ENCODE measurements around the gene TTLL6. TPM values are rescaled to one million over a fixed set of nuclear protein-coding genes. Genes with fewer than 3 reads are reported as not detected.

The TTLL6 gene
- total RNA-seq, 2 experiments from 2014 or later, result not detected

- no peak for DNase-seq
- intact Hi-C loops (cut with micrococcal nuclease), result no loop called here
- Mint-ChIP-seq H3K9me3 (no peaks in the 10 kb centered on the region), H3K27ac (no peak overlapping the region), H3K4me3 (no peak overlapping the region), H3K36me3 (ENCODE audit: low read depth) (no peaks in the 10 kb centered on the region), H3K27me3 (peaks cover 19% of the 10 kb centered on the region), H3K4me1 (ENCODE audit: low read depth) (no peaks in the 10 kb centered on the region)
- no peak for TF ChIP-seq CTCF (IDR thresholded peaks at IDR 0.05)
- no peak for ATAC-seq
- POLR2A ChIA-PET, result no interaction called here
- CTCF ChIA-PET, result interaction anchor here (0.7 to 2.0 kb wide), 10 partner anchors 13 to 573 kb away, joined by 3 to 7 read pairs (median 4); partner anchors contain the start of gene PRAC2
Observed at GRCh38 chr17:48769009-48769675, 47.9 kb downstream of the TTLL6 start.

GRCh38 chr17:48767263-48767774 lies 49.7 kb downstream of the TTLL6 start:
- no peak overlapping the region for H3K27ac Mint-ChIP-seq
- POLR2A ChIA-PET, result interaction anchor here (0.9 kb wide), 1 partner anchor 96 kb away, joined by 3 read pairs; no protein-coding TSS in a partner anchor
- no peaks in the 10 kb centered on the region for H3K9me3 Mint-ChIP-seq
- no peak for TF ChIP-seq CTCF (IDR thresholded peaks at IDR 0.05)
- DNase-seq, result no peak
- intact Hi-C loops (cut with micrococcal nuclease), result no loop called here
- CTCF ChIA-PET, result interaction anchor here (0.9 to 2.4 kb wide), 9 partner anchors 12 to 265 kb away, joined by 3 to 9 read pairs (median 4); no protein-coding TSS in a partner anchor
- ATAC-seq, result no peak
- no peaks in the 10 kb centered on the region for H3K4me1 Mint-ChIP-seq (ENCODE audit: low read depth)
- no peaks in the 10 kb centered on the region for H3K36me3 Mint-ChIP-seq (ENCODE audit: low read depth)
- no peak overlapping the region for H3K4me3 Mint-ChIP-seq
- H3K27me3 Mint-ChIP-seq, result peaks cover 33% of the 10 kb centered on the region

GRCh38 chr17:48761114-48761513 lies 55.9 kb downstream of the TTLL6 start:
- no peak for DNase-seq
- intact Hi-C loops (cut with micrococcal nuclease), result no loop called here
- H3K9me3 Mint-ChIP-seq, result no peaks in the 10 kb centered on the region
- no peak for ATAC-seq
- H3K4me3 Mint-ChIP-seq, result no peak overlapping the region
- CTCF ChIA-PET, result interaction anchor here (0.5 to 6.3 kb wide), 4 partner anchors 37 to 735 kb away, joined by 3 to 30 read pairs (median 4); partner anchors contain the start of gene PRAC2
- no peak overlapping the region for H3K27ac Mint-ChIP-seq
- peaks cover 53% of the 10 kb centered on the region for H3K27me3 Mint-ChIP-seq
- H3K4me1 Mint-ChIP-seq (ENCODE audit: low read depth), result no peaks in the 10 kb centered on the region
- TF ChIP-seq CTCF (IDR thresholded peaks at IDR 0.05), result no peak
- POLR2A ChIA-PET, result no interaction called here
- H3K36me3 Mint-ChIP-seq (ENCODE audit: low read depth), result no peaks in the 10 kb centered on the region

- Mint-ChIP-seq H3K4me1 (ENCODE audit: low read depth) (no peaks in the 10 kb centered on the region), H3K4me3 (no peak overlapping the region), H3K36me3 (ENCODE audit: low read depth) (no peaks in the 10 kb centered on the region), H3K27me3 (peaks cover 58% of the 10 kb centered on the region), H3K9me3 (no peaks in the 10 kb centered on the region), H3K27ac (no peak overlapping the region)
- no peak for TF ChIP-seq CTCF (IDR thresholded peaks at IDR 0.05)
- ATAC-seq (no peak), DNase-seq (no peak)
- POLR2A ChIA-PET, result interaction anchor here (0.6 kb wide), 1 partner anchor 783 kb away, joined by 3 read pairs; no protein-coding TSS in a partner anchor
- CTCF ChIA-PET, result interaction anchor here (1.2 to 6.3 kb wide), 3 partner anchors 36 to 88 kb away, joined by 3 to 30 read pairs (median 6); partner anchors contain the start of gene PRAC2
- intact Hi-C loops (cut with micrococcal nuclease), result no loop called here
Observed at GRCh38 chr17:48760411-48760810, 56.6 kb downstream of the TTLL6 start.

GRCh38 chr17:48759288-48759687 lies 57.7 kb downstream of the TTLL6 start:
- Mint-ChIP-seq H3K9me3 (no peaks in the 10 kb centered on the region), H3K4me3 (no peak overlapping the region), H3K27me3 (peaks cover 67% of the 10 kb centered on the region), H3K36me3 (ENCODE audit: low read depth) (no peaks in the 10 kb centered on the region), H3K27ac (no peak overlapping the region), H3K4me1 (ENCODE audit: low read depth) (no peaks in the 10 kb centered on the region)
- no peak for TF ChIP-seq CTCF (IDR thresholded peaks at IDR 0.05)
- ATAC-seq, result no peak
- intact Hi-C loops (cut with micrococcal nuclease), result no loop called here
- DNase-seq, result no peak
- ChIA-PET POLR2A (interaction anchor here (0.6 kb wide), 1 partner anchor 292 kb away, joined by 3 read pairs; no protein-coding TSS in a partner anchor), CTCF (interaction anchor here (1.7 to 6.3 kb wide), 2 partner anchors 35 to 80 kb away, joined by 9 to 30 read pairs; partner anchors contain the start of gene PRAC2)
